GM23248 (cell line): ENCODE measurements around the gene ABHD6. TPM values are rescaled to one million over a fixed set of nuclear protein-coding genes. Genes with fewer than 3 reads are reported as not detected.
"Not testable (repeated sequence)": the region's sequence is repeated elsewhere in the genome, so short reads cannot be mapped to it uniquely, and the experiment has no call there.

ENCODE experiments used
- DNase-seq: peaks from one replicate; pipeline ENCODE4 v3.0.0-alpha.2; 2015
- H2AFZ ChIP-seq: fragments of 200-600 bp; sonication (generic); 2 replicates; pipeline ENCODE4 v1.6.1; 2016; ENCODE audit warnings: antibody characterized with exemption
- H3F3A ChIP-seq: fragments of 200-600 bp; sonication (generic); 2 replicates; pipeline ENCODE4 v1.6.1; 2016; ENCODE audit warnings: mild to moderate bottlenecking, antibody characterized with exemption, mixed run types; ENCODE audit not compliant: insufficient read depth
- H3K27ac ChIP-seq: fragments of 200-600 bp; sonication (generic); 2 replicates; pipeline ENCODE4 v1.5.1; 2016; ENCODE audit warnings: mild to moderate bottlenecking
- H3K27me3 ChIP-seq: fragments of 200-600 bp; sonication (generic); replicated peaks from 2 replicates; pipeline ENCODE4 v1.6.1; 2016; ENCODE audit warnings: mild to moderate bottlenecking; ENCODE audit not compliant: insufficient read depth
- H3K36me3 ChIP-seq: fragments of 200-600 bp; sonication (generic); 2 replicates; pipeline ENCODE4 v1.6.1; 2016; ENCODE audit warnings: low read depth, mild to moderate bottlenecking
- H3K4me1 ChIP-seq: fragments of 200-600 bp; sonication (generic); 2 replicates; pipeline ENCODE4 v1.6.1; 2016; ENCODE audit warnings: mild to moderate bottlenecking; ENCODE audit not compliant: insufficient read depth
- H3K4me2 ChIP-seq: fragments of 200-600 bp; sonication (generic); one replicate; pipeline ENCODE4 v1.6.1; 2016; ENCODE audit warnings: mild to moderate bottlenecking; ENCODE audit not compliant: unreplicated experiment
- H3K4me3 ChIP-seq: fragments of 200-600 bp; sonication (generic); 2 replicates; pipeline ENCODE4 v1.5.1; 2016; ENCODE audit warnings: mild to moderate bottlenecking
- H3K79me2 ChIP-seq: fragments of 200-600 bp; sonication (generic); 2 replicates; pipeline ENCODE4 v1.6.1; 2016; ENCODE audit warnings: mild to moderate bottlenecking; ENCODE audit not compliant: insufficient read depth
- H3K9ac ChIP-seq: fragments of 200-600 bp; sonication (generic); 2 replicates; pipeline ENCODE4 v1.6.1; 2016; ENCODE audit warnings: mild to moderate bottlenecking
- H3K9me2 ChIP-seq: fragments of 200-600 bp; sonication (generic); 2 replicates; pipeline ENCODE4 v1.6.1; 2016; ENCODE audit warnings: mixed run types, mild to moderate bottlenecking, moderate library complexity; ENCODE audit not compliant: insufficient read depth
- H3K9me3 ChIP-seq: fragments of 200-600 bp; sonication (generic); one replicate; pipeline ENCODE4 v1.6.1; 2017; ENCODE audit warnings: low read depth
- H4K20me1 ChIP-seq: fragments of 200-600 bp; sonication (generic); 2 replicates; pipeline ENCODE4 v1.6.0; 2016; ENCODE audit not compliant: insufficient read depth
- EZH2 ChIP-seq: fragments of 200-600 bp; sonication (generic); IDR thresholded peaks from 2 replicates; pipeline ENCODE4 v1.6.1; 2018; ENCODE audit warnings: antibody characterized with exemption, mild to moderate bottlenecking; ENCODE audit not compliant: insufficient read depth, poor library complexity, severe bottlenecking
- EZH2phosphoT487 ChIP-seq: fragments of 200-600 bp; sonication (generic); IDR thresholded peaks from 2 replicates; pipeline ENCODE4 v1.6.1; 2018; ENCODE audit warnings: antibody characterized with exemption, moderate library complexity, mild to moderate bottlenecking, low read depth; ENCODE audit not compliant: insufficient read depth
- WGBS, 2 experiments: methylation state at CpG; one replicate each; pipeline ENCODE4 v1.1.6; 2015 to 2017; ENCODE audit warnings: low lambda C conversion rate in 2 of 2, low coverage in 1 of 2; ENCODE audit errors: missing lambda C conversion rate in 2 of 2; 5-methylcytosine and 5-hydroxymethylcytosine counted together
- in situ Hi-C: fragments of 300-500 bp; cut with MboI; formaldehyde crosslinking; loops from 2 replicates; pipeline ENCODE4 v1.15.0; 2020
- polyA plus RNA-seq: library from polyadenylated mRNA; unstranded; fragments of >200 nt; fragmentation: Nextera tagmentation; extraction: Ambion mirVana; gene quantifications from 2 replicates; pipeline ENCODE4 v1.2.1, GENCODE V29; 2016
- total RNA-seq: library from RNA; depleted of rRNA; stranded (reverse); fragments of >200 nt; shearing (Covaris generic); gene quantifications from 2 replicates; pipeline ENCODE4 v1.2.3, GENCODE V29; 2014

ABHD6 gene
- total and polyA plus RNA-seq, 2 experiments from 2014 or later, result 4.4 to 5.3 TPM

- Histone ChIP-seq H3K4me2 (no peak overlapping the region), H3K9me3 (no peaks in the 10 kb centered on the region), H3K36me3 (no peaks in the 10 kb centered on the region), H3K9me2 (no peaks in the 10 kb centered on the region), H3K27ac (no peak overlapping the region), H3F3A (peaks cover 20% of the 10 kb centered on the region), H4K20me1 (no peaks in the 10 kb centered on the region), H3K4me1 (peaks cover 11% of the 10 kb centered on the region), H2AFZ (no peak overlapping the region), H3K9ac (no peak overlapping the region), H3K4me3 (no peak overlapping the region), H3K79me2 (no peaks in the 10 kb centered on the region), H3K27me3 (no peaks in the 10 kb centered on the region)
- in situ Hi-C loops, result no loop called here
- WGBS, 2 experiments, result 97 to 98% methylated on average over 3 of the region's 3 CpGs
- no peak for DNase-seq
- TF ChIP-seq EZH2phosphoT487 (no peak), EZH2 (no peak)
Measured at GRCh38 chr3:58261954-58262666, 24.5 kb downstream of the ABHD6 start.

DNA sequence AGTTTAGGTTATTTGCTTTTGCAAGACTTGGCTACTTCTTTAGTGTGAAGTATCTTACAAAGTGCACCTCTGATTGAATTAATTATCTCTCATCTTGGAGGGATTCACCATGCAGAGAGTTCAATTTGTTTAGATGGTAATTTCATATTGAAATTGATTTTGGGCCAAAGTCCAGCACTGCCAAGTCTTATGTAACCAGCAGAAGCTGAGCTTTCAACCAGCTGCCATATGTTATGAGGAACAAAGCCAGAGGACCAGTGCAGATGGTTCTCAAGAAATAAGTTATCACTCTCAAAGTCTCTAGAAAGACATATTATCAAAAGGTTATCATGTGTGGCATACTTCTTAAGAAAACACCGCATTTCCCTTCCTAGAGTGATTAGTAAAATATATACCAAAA, 29.0 kb downstream of the ABHD6 start:
- in situ Hi-C loops, result no loop called here
- Histone ChIP-seq H3K4me1 (no peaks in the 10 kb centered on the region), H3K4me3 (no peak overlapping the region), H3K79me2 (no peaks in the 10 kb centered on the region), H2AFZ (no peak overlapping the region), H3K9me3 (no peaks in the 10 kb centered on the region), H3K9me2 (no peaks in the 10 kb centered on the region), H3K36me3 (no peaks in the 10 kb centered on the region), H3K4me2 (no peak overlapping the region), H3F3A (0 out of 2 replicates have a peak, but pooled peaks cover 1% of the 10 kb centered on the region), H4K20me1 (no peaks in the 10 kb centered on the region), H3K9ac (no peak overlapping the region), H3K27me3 (no peaks in the 10 kb centered on the region), H3K27ac (no peak overlapping the region)
- DNase-seq, result no peak
- TF ChIP-seq EZH2phosphoT487 (no peak), EZH2 (no peak)
- 97 to 100% methylated on average over 1 of the region's 1 CpG for WGBS, 2 experiments

DNA sequence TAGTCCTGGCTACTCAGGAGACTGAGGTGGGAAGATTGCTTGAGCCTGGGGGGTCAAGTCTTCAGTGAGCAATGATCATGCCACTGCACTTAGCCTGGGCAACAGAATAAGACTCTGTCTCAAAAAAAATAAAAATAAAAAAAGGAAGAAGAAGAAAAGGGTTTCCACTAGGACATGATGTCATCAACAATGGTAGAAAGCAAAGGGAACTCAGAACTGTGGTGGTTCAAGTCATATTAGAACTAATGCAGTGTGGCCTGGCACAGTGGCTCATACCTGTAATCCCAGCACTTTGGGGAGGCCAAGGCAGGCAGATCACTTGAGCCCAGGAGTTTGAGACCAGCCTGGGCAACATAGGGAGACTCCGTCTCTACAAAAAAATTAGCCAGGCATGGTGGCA, 30.0 kb downstream of the ABHD6 start:
- H3K9me2 ChIP-seq, H3F3A ChIP-seq, H3K9me3 ChIP-seq, H3K4me3 ChIP-seq, in situ Hi-C loops, H4K20me1 ChIP-seq, H3K27ac ChIP-seq, H3K36me3 ChIP-seq, H3K79me2 ChIP-seq, H2AFZ ChIP-seq, DNase-seq, H3K4me2 ChIP-seq, H3K27me3 ChIP-seq, H3K4me1 ChIP-seq, H3K9ac ChIP-seq: not testable (repeated sequence)
- 100% methylated on average over 1 of the region's 1 CpG for WGBS, 2 experiments

- no peaks in the 10 kb centered on the region for H4K20me1 ChIP-seq
- H3K4me3 ChIP-seq, result no peak overlapping the region
- no peaks in the 10 kb centered on the region for H3K79me2 ChIP-seq
- H2AFZ ChIP-seq, result no peak overlapping the region
- H3K9me3 ChIP-seq, result no peaks in the 10 kb centered on the region
- no peak overlapping the region for H3K4me2 ChIP-seq
- DNase-seq, result no peak
- in situ Hi-C loops, result no loop called here
- no peaks in the 10 kb centered on the region for H3K9me2 ChIP-seq
- H3K9ac ChIP-seq, result no peak overlapping the region
- H3K27me3 ChIP-seq, result no peaks in the 10 kb centered on the region
- peaks cover 18% of the 10 kb centered on the region for H3K4me1 ChIP-seq
- no peak overlapping the region for H3K27ac ChIP-seq
- 68 to 71% methylated on average over 2 of the region's 2 CpGs for WGBS, 2 experiments
- H3K36me3 ChIP-seq, result no peaks in the 10 kb centered on the region
- H3F3A ChIP-seq, result peaks cover 24% of the 10 kb centered on the region
- TF ChIP-seq EZH2phosphoT487 (no peak), EZH2 (no peak)
Measured at GRCh38 chr3:58269356-58269755, 31.8 kb downstream of the ABHD6 start.

- Histone ChIP-seq H3K4me3 (no peak overlapping the region), H3K79me2 (no peaks in the 10 kb centered on the region), H4K20me1 (no peaks in the 10 kb centered on the region), H3K9me2 (no peaks in the 10 kb centered on the region), H3K27ac (no peak overlapping the region), H3K4me2 (no peak overlapping the region), H3K36me3 (no peaks in the 10 kb centered on the region), H3K9ac (no peak overlapping the region), H3K4me1 (peaks cover 23% of the 10 kb centered on the region), H3F3A (peaks cover 24% of the 10 kb centered on the region), H2AFZ (no peak overlapping the region), H3K9me3 (no peaks in the 10 kb centered on the region), H3K27me3 (no peaks in the 10 kb centered on the region)
- TF ChIP-seq EZH2, result no peak
- no peak for TF ChIP-seq EZH2phosphoT487
- WGBS, 2 experiments, result 100% methylated on average over 2 of the region's 2 CpGs
- no peak for DNase-seq
- in situ Hi-C loops, result no loop called here
Measured at GRCh38 chr3:58270485-58270884, 32.9 kb downstream of the ABHD6 start.
